H9 (cell line): ENCODE measurements around the gene UNC50. TPM values are rescaled to one million over a fixed set of nuclear protein-coding genes. Genes with fewer than 3 reads are reported as not detected.

ENCODE experiments used
- DNase-seq: peaks from one replicate; pipeline ENCODE4 v3.0.0-alpha.2; 2017
- H2AFZ ChIP-seq: one replicate; pipeline ENCODE4 v1.6.1; 2013; ENCODE audit warnings: mild to moderate bottlenecking, low read length, control low read depth, moderate library complexity
- H2AK5ac ChIP-seq: 2 replicates; pipeline ENCODE4 v1.6.1; 2013; ENCODE audit warnings: low read length, control low read depth, mixed read lengths; ENCODE audit not compliant: insufficient read length
- H2BK120ac ChIP-seq: one replicate; pipeline ENCODE4 v1.6.1; 2013; ENCODE audit warnings: low read depth, mild to moderate bottlenecking, low read length, control low read depth, inconsistent platforms; ENCODE audit not compliant: poor library complexity, severe bottlenecking
- H2BK12ac ChIP-seq: 2 replicates; pipeline ENCODE4 v1.6.1; 2013; ENCODE audit warnings: low read length, control low read depth, mixed read lengths, low read depth; ENCODE audit not compliant: insufficient read length
- H2BK15ac ChIP-seq: 2 replicates; pipeline ENCODE4 v1.6.1; 2013; ENCODE audit warnings: low read depth, low read length, control low read depth
- H2BK20ac ChIP-seq: one replicate; pipeline ENCODE4 v1.6.1; 2013; ENCODE audit warnings: low read depth, mild to moderate bottlenecking, low read length, control low read depth, inconsistent platforms; ENCODE audit not compliant: poor library complexity, severe bottlenecking
- H2BK5ac ChIP-seq: 2 replicates; pipeline ENCODE4 v1.6.1; 2013; ENCODE audit warnings: low read length, control low read depth, mixed read lengths; ENCODE audit not compliant: insufficient read length
- H3K14ac ChIP-seq: 2 replicates; pipeline ENCODE4 v1.6.1; 2013; ENCODE audit warnings: low read length, control low read depth; ENCODE audit not compliant: insufficient read depth
- H3K18ac ChIP-seq: 2 replicates; pipeline ENCODE4 v1.6.1; 2013; ENCODE audit warnings: low read depth, mild to moderate bottlenecking, mixed read lengths, low read length, control low read depth; ENCODE audit not compliant: insufficient read length
- H3K23ac ChIP-seq: 2 replicates; pipeline ENCODE4 v1.6.1; 2013; ENCODE audit warnings: low read length, control low read depth, mixed read lengths, low read depth; ENCODE audit not compliant: insufficient read length
- H3K23me2 ChIP-seq: 2 replicates; pipeline ENCODE4 v1.6.1; 2013; ENCODE audit warnings: low read depth, mild to moderate bottlenecking, mixed read lengths, low read length, control low read depth; ENCODE audit not compliant: insufficient read length, poor library complexity, severe bottlenecking
- H3K27ac ChIP-seq: 2 replicates; pipeline ENCODE4 v1.5.1; 2013; ENCODE audit warnings: low read length, control low read depth, mixed read lengths, low read depth; ENCODE audit not compliant: insufficient read length
- H3K27me3 ChIP-seq: 2 replicates; pipeline ENCODE4 v1.6.1; 2013; ENCODE audit warnings: low read length, control low read depth, inconsistent platforms; ENCODE audit not compliant: insufficient read depth
- H3K4ac ChIP-seq: 2 replicates; pipeline ENCODE4 v1.6.1; 2013; ENCODE audit warnings: low read depth, mild to moderate bottlenecking, control low read depth, inconsistent platforms, low read length, moderate library complexity
- H3K4me1 ChIP-seq: 2 replicates; pipeline ENCODE4 v1.6.1; 2013; ENCODE audit warnings: low read length, control low read depth, inconsistent platforms; ENCODE audit not compliant: insufficient read depth
- H3K4me2 ChIP-seq: 2 replicates; pipeline ENCODE4 v1.6.1; 2013; ENCODE audit warnings: low read length, control low read depth, mixed read lengths; ENCODE audit not compliant: insufficient read length, insufficient read depth
- H3K56ac ChIP-seq: 2 replicates; pipeline ENCODE4 v1.6.1; 2013; ENCODE audit warnings: low read depth, mild to moderate bottlenecking, mixed read lengths, low read length, control low read depth; ENCODE audit not compliant: insufficient read length
- H3K79me1 ChIP-seq: 2 replicates; pipeline ENCODE4 v1.6.1; 2013; ENCODE audit warnings: low read depth, mild to moderate bottlenecking, moderate library complexity, low read length, control low read depth, inconsistent platforms; ENCODE audit not compliant: insufficient read depth, poor library complexity, severe bottlenecking
- H3K79me2 ChIP-seq: 2 replicates; pipeline ENCODE4 v1.6.1; 2013; ENCODE audit warnings: low read length, control low read depth, inconsistent platforms; ENCODE audit not compliant: insufficient read depth
- H3K9ac ChIP-seq: 2 replicates; pipeline ENCODE4 v1.6.1; 2013; ENCODE audit warnings: low read length, control low read depth, mixed read lengths; ENCODE audit not compliant: insufficient read length; ENCODE audit errors: extremely low read depth
- H3K9me3 ChIP-seq: one replicate; pipeline ENCODE4 v1.6.1; 2013; ENCODE audit warnings: low read depth, low read length, inconsistent platforms; ENCODE audit not compliant: control insufficient read depth
- H3T11ph ChIP-seq: one replicate; pipeline ENCODE4 v1.6.1; 2013; ENCODE audit warnings: mild to moderate bottlenecking, low read length, control low read depth, inconsistent platforms
- H4K20me1 ChIP-seq: one replicate; pipeline ENCODE4 v1.6.1; 2013; ENCODE audit not compliant: control insufficient read depth, insufficient read length, insufficient read depth
- H4K5ac ChIP-seq: 2 replicates; pipeline ENCODE4 v1.6.1; 2013; ENCODE audit warnings: low read depth, mild to moderate bottlenecking, mixed read lengths, low read length, control low read depth; ENCODE audit not compliant: insufficient read length
- H4K8ac ChIP-seq: replicated peaks from 2 replicates; pipeline ENCODE4 v1.6.1; 2013; ENCODE audit warnings: low read length, control low read depth, mixed read lengths, low read depth; ENCODE audit not compliant: insufficient read length
- H4K91ac ChIP-seq: 2 replicates; pipeline ENCODE4 v1.6.1; 2013; ENCODE audit warnings: low read depth, mild to moderate bottlenecking, moderate library complexity, mixed read lengths, low read length, control low read depth; ENCODE audit not compliant: insufficient read length
- H3K27ac Mint-ChIP-seq, 3 experiments: 2 replicates in 2 of 3; 3 replicates in 1 of 3; pipeline ENCODE4 v1.8.0; 2020 to 2021; ENCODE audit warnings: mixed read lengths in 3 of 3, mild to moderate bottlenecking in 1 of 3, moderate library complexity in 1 of 3
- H3K27me3 Mint-ChIP-seq: 2 replicates; pipeline ENCODE4 v1.8.0; 2021; ENCODE audit warnings: low read depth, mild to moderate bottlenecking, moderate library complexity, mixed read lengths
- H3K36me3 Mint-ChIP-seq, 3 experiments: 2 replicates in 2 of 3; 3 replicates in 1 of 3; pipeline ENCODE4 v1.8.0; 2020 to 2021; ENCODE audit warnings: low read depth in 3 of 3, mixed read lengths in 3 of 3; ENCODE audit not compliant: insufficient read depth in 1 of 3
- H3K4me1 Mint-ChIP-seq, 2 experiments: 2 replicates each; pipeline ENCODE4 v1.8.0; 2020; ENCODE audit warnings: mixed read lengths in 2 of 2
- H3K4me3 Mint-ChIP-seq, 2 experiments: 2 replicates in 1 of 2; 3 replicates in 1 of 2; pipeline ENCODE4 v1.8.0; 2020 to 2021; ENCODE audit warnings: mild to moderate bottlenecking in 2 of 2, mixed read lengths in 2 of 2, moderate library complexity in 1 of 2
- H3K9me3 Mint-ChIP-seq, 2 experiments: 2 replicates in 1 of 2; 3 replicates in 1 of 2; pipeline ENCODE4 v1.8.0; 2020; ENCODE audit warnings: mild to moderate bottlenecking in 2 of 2, mixed read lengths in 2 of 2, moderate library complexity in 1 of 2
- CTCF ChIP-seq: fragments of 200-600 bp; sonication (generic); conservative IDR thresholded peaks from 3 replicates; pipeline ENCODE4 v1.8.0; 2021; ENCODE audit warnings: antibody characterized with exemption, mild to moderate bottlenecking
- WGBS: extraction: QIAGEN DNeasy Blood & Tissue Kit; methylation state at CpG from one replicate; pipeline ENCODE4 v1.1.7; 2013; ENCODE audit warnings: missing lambda C conversion rate, low lambda C conversion rate, mixed read lengths; ENCODE audit not compliant: insufficient read length; ENCODE audit errors: extremely low coverage; 5-methylcytosine and 5-hydroxymethylcytosine counted together
- total RNA-seq: library from RNA; stranded (reverse); gene quantifications from 2 replicates; pipeline ENCODE4 v1.2.1, GENCODE V29; 2021

Gene UNC50
- total RNA-seq, 1 experiment from 2014 or later: 35.4 TPM

GRCh38 chr2:98632351-98632750 lies 24.0 kb downstream of the UNC50 start:
- Histone ChIP-seq H2BK12ac (no peak overlapping the region), H3K4me1 (no peaks in the 10 kb centered on the region), H3K9ac (no peak overlapping the region), H3K4me2 (no peak overlapping the region), H3K27ac (no peak overlapping the region), H3K4ac (no peak overlapping the region), H3K79me1 (no peaks in the 10 kb centered on the region), H3K23ac (no peak overlapping the region), H4K8ac (no peak overlapping the region), H3T11ph (no peak overlapping the region), H3K9me3 (no peaks in the 10 kb centered on the region), H3K18ac (no peak overlapping the region), H4K20me1 (no peaks in the 10 kb centered on the region), H2BK5ac (no peak overlapping the region), H2BK20ac (no peak overlapping the region), H3K56ac (no peak overlapping the region), H2BK15ac (no peak overlapping the region), H2AFZ (no peak overlapping the region), H4K91ac (no peak overlapping the region), H3K14ac (no peak overlapping the region), H2BK120ac (no peak overlapping the region), H4K5ac (no peak overlapping the region), H2AK5ac (no peak overlapping the region), H3K23me2 (no peaks in the 10 kb centered on the region), H3K27me3 (no peaks in the 10 kb centered on the region), H3K79me2 (no peaks in the 10 kb centered on the region)
- no peak overlapping the region for H3K4me3 Mint-ChIP-seq
- no peak for TF ChIP-seq CTCF
- H3K4me1 Mint-ChIP-seq: peaks cover 11% of the 10 kb centered on the region in 2 experiments
- DNase-seq: no peak
- no peaks in the 10 kb centered on the region for H3K9me3 Mint-ChIP-seq
- no CpG with 5 or more reads among the region's 3 CpGs for WGBS
- H3K27ac Mint-ChIP-seq: no peak overlapping the region
- no peaks in the 10 kb centered on the region for H3K36me3 Mint-ChIP-seq
- no peaks in the 10 kb centered on the region; the same call in none of the 2 replicates for H3K27me3 Mint-ChIP-seq
